ENCODE data around the gene TGM1. TPM values are rescaled to one million over a fixed set of nuclear protein-coding genes. Genes with fewer than 3 reads are reported as not detected.

Gene TGM1
- total and polyA plus RNA-seq, 4 donors = 0.28 to 1.5 (median 0.76) TPM

DNA sequence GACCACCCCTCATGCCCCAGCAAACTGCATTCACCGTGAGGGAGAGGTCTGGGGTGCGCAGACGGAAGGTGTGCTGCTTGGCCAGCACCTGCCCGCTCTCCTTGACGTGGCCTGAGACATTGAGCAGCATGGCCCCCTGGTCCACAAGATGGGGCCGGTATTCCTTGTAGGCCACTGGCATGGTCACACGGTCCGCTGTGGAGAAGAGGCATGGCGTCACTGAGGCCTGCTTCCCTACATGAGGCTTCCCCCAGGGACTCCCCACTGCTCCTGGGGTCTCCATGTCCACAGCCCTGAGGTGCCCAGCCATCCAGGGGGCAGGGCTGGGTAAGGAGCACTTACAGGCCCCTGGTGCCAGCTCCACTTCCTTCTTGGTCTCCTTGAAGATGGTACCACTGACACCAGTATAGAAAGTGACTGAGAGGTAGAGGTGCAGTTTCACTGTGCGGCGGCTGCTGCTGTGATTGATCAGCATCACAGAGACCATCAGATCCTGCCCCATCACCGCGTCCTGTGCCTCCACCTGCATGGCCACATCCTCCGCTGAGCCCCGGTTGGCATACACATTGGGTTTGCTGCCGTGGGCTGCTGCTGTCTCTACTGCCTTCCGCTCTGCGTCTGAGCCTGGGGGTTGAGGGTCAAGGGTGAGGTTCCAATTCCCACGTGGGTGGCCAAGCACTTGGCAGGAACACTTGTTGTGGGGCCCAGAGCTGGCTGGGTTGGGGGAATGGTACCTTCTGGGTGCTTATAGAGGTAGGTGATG lies 8.2 kb downstream of the TGM1 start:
- TF ChIP-seq GABPA (IDR thresholded peaks at IDR 0.05 in 1 of 2, conservative IDR thresholded peaks at IDR 0.05 in 1 of 2) (no peak), HNF4G (IDR thresholded peaks at IDR 0.05) (no peak)
- TF ChIP-seq, protein P1, sequence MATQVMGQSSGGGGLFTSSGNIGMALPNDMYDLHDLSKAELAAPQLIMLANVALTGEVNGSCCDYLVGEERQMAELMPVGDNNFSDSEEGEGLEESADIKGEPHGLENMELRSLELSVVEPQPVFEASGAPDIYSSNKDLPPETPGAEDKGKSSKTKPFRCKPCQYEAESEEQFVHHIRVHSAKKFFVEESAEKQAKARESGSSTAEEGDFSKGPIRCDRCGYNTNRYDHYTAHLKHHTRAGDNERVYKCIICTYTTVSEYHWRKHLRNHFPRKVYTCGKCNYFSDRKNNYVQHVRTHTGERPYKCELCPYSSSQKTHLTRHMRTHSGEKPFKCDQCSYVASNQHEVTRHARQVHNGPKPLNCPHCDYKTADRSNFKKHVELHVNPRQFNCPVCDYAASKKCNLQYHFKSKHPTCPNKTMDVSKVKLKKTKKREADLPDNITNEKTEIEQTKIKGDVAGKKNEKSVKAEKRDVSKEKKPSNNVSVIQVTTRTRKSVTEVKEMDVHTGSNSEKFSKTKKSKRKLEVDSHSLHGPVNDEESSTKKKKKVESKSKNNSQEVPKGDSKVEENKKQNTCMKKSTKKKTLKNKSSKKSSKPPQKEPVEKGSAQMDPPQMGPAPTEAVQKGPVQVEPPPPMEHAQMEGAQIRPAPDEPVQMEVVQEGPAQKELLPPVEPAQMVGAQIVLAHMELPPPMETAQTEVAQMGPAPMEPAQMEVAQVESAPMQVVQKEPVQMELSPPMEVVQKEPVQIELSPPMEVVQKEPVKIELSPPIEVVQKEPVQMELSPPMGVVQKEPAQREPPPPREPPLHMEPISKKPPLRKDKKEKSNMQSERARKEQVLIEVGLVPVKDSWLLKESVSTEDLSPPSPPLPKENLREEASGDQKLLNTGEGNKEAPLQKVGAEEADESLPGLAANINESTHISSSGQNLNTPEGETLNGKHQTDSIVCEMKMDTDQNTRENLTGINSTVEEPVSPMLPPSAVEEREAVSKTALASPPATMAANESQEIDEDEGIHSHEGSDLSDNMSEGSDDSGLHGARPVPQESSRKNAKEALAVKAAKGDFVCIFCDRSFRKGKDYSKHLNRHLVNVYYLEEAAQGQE (IDR thresholded peaks at IDR 0.05) = no peak
- Histone ChIP-seq H3K4me1 (ENCODE audit: control insufficient read depth in 4 of 4, insufficient read depth in 4 of 4, low read length in 3 of 4) (no peaks in the 10 kb centered on the region), H3K4me3 (ENCODE audit: low read depth in 1 of 3, low read length in 3 of 3) (no peak overlapping the region), H3K36me3 (ENCODE audit: control insufficient read depth in 4 of 4, insufficient read depth in 3 of 4, low read depth in 1 of 4, low read length in 3 of 4) (peaks cover 0 to 11% (median 1%) of the 10 kb centered on the region in 4 donors), H3K9ac (ENCODE audit: low read depth in 1 of 2, low read length in 2 of 2) (no peak overlapping the region), H3K9me3 (ENCODE audit: control insufficient read depth in 4 of 4, low read length in 3 of 4) (no peaks in the 10 kb centered on the region), H3K27me3 (ENCODE audit: control insufficient read depth in 4 of 4, insufficient read depth in 4 of 4, low read length in 3 of 4) (no peaks in the 10 kb centered on the region), H3K27ac (ENCODE audit: low read depth in 1 of 2, low read length in 2 of 2) (no peak overlapping the region)
- DNase-seq (ENCODE audit: low spot score) = no peak
- 93% methylated on average over 19 of the region's 19 CpGs for WGBS

DNA sequence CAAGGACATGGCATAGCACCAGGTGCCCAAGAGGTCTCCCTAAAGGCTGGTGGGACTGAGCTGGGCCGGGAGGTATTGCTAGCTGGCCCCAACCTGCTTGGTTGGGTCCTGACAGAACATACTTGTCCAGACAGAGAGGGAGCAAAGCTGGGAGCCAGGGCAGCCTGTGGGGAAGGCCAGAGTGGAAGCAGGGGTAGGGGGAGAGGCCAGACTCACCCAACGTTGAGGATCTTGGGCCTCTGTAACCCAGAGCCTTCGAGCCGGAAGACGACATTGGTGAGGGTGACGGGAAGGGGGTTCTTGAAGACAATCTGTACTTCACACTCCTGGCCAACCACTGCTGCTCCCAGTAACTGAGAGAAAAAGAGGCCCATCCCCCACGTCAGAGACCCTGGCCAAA lies 9.0 kb downstream of the TGM1 start:
- Histone ChIP-seq H3K4me1 (ENCODE audit: control insufficient read depth in 4 of 4, insufficient read depth in 4 of 4, low read length in 3 of 4) (no peaks in the 10 kb centered on the region), H3K36me3 (ENCODE audit: control insufficient read depth in 4 of 4, insufficient read depth in 3 of 4, low read depth in 1 of 4, low read length in 3 of 4) (peaks cover 0 to 11% (median 1%) of the 10 kb centered on the region in 4 donors), H3K27me3 (ENCODE audit: control insufficient read depth in 4 of 4, insufficient read depth in 4 of 4, low read length in 3 of 4) (no peaks in the 10 kb centered on the region), H3K4me3 (ENCODE audit: low read depth in 1 of 3, low read length in 3 of 3) (no peak overlapping the region), H3K9me3 (ENCODE audit: control insufficient read depth in 4 of 4, low read length in 3 of 4) (no peaks in the 10 kb centered on the region), H3K9ac (ENCODE audit: low read depth in 1 of 2, low read length in 2 of 2) (no peak overlapping the region), H3K27ac (ENCODE audit: low read depth in 1 of 2, low read length in 2 of 2) (no peak overlapping the region)
- 90% methylated on average over 7 of the region's 7 CpGs for WGBS
- no peak for DNase-seq (ENCODE audit: low spot score)
- TF ChIP-seq HNF4A (conservative IDR thresholded peaks at IDR 0.05) (no peak), YY1 (IDR thresholded peaks at IDR 0.05) (no peak), JUND (IDR thresholded peaks at IDR 0.05) (no peak), GABPA (IDR thresholded peaks at IDR 0.05 in 1 of 2, conservative IDR thresholded peaks at IDR 0.05 in 1 of 2) (no peak), SP1 (IDR thresholded peaks at IDR 0.05) (no peak), FOXA1 (IDR thresholded peaks at IDR 0.05) (no peak), EGR1 (IDR thresholded peaks at IDR 0.05; ENCODE audit: low read depth in 2 of 2) (no peak), RXRA (IDR thresholded peaks at IDR 0.05) (no peak), TAF1 (conservative IDR thresholded peaks at IDR 0.05) (no peak), NR2F2 (IDR thresholded peaks at IDR 0.05) (no peak), FOXA2 (IDR thresholded peaks at IDR 0.05) (no peak), HNF4G (IDR thresholded peaks at IDR 0.05) (no peak), RAD21 (IDR thresholded peaks at IDR 0.05) (no peak)
- TF ChIP-seq, protein P2, sequence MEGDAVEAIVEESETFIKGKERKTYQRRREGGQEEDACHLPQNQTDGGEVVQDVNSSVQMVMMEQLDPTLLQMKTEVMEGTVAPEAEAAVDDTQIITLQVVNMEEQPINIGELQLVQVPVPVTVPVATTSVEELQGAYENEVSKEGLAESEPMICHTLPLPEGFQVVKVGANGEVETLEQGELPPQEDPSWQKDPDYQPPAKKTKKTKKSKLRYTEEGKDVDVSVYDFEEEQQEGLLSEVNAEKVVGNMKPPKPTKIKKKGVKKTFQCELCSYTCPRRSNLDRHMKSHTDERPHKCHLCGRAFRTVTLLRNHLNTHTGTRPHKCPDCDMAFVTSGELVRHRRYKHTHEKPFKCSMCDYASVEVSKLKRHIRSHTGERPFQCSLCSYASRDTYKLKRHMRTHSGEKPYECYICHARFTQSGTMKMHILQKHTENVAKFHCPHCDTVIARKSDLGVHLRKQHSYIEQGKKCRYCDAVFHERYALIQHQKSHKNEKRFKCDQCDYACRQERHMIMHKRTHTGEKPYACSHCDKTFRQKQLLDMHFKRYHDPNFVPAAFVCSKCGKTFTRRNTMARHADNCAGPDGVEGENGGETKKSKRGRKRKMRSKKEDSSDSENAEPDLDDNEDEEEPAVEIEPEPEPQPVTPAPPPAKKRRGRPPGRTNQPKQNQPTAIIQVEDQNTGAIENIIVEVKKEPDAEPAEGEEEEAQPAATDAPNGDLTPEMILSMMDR (IDR thresholded peaks at IDR 0.05; ENCODE audit: low read depth, low read length, missing input control) = no peak
- TF ChIP-seq, protein P3, sequence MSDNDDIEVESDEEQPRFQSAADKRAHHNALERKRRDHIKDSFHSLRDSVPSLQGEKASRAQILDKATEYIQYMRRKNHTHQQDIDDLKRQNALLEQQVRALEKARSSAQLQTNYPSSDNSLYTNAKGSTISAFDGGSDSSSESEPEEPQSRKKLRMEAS (IDR thresholded peaks at IDR 0.05) = no peak
- TF ChIP-seq, protein P4, sequence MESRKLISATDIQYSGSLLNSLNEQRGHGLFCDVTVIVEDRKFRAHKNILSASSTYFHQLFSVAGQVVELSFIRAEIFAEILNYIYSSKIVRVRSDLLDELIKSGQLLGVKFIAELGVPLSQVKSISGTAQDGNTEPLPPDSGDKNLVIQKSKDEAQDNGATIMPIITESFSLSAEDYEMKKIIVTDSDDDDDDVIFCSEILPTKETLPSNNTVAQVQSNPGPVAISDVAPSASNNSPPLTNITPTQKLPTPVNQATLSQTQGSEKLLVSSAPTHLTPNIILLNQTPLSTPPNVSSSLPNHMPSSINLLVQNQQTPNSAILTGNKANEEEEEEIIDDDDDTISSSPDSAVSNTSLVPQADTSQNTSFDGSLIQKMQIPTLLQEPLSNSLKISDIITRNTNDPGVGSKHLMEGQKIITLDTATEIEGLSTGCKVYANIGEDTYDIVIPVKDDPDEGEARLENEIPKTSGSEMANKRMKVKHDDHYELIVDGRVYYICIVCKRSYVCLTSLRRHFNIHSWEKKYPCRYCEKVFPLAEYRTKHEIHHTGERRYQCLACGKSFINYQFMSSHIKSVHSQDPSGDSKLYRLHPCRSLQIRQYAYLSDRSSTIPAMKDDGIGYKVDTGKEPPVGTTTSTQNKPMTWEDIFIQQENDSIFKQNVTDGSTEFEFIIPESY (IDR thresholded peaks at IDR 0.05) = no peak
- TF ChIP-seq, protein P1 (IDR thresholded peaks at IDR 0.05) = no peak
- TF ChIP-seq, protein P5, sequence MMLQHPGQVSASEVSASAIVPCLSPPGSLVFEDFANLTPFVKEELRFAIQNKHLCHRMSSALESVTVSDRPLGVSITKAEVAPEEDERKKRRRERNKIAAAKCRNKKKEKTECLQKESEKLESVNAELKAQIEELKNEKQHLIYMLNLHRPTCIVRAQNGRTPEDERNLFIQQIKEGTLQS (IDR thresholded peaks at IDR 0.05) = no peak

All from liver (tissue), 9 donors.